ENCODE data around the gene LIPC. TPM values are rescaled to one million over a fixed set of nuclear protein-coding genes. Genes with fewer than 3 reads are reported as not detected.
"Not testable (repeated sequence)": the region's sequence is repeated elsewhere in the genome, so short reads cannot be mapped to it uniquely, and the experiment has no call there.

Gene LIPC
- total RNA-seq, 1 experiment from 2014 or later = 1.2 TPM

- Histone ChIP-seq H3K27ac (no peak overlapping the region), H3K4me3 (no peak overlapping the region), H3K4me1 (no peaks in the 10 kb centered on the region), H3K36me3 (peaks cover 72% of the 10 kb centered on the region), H3K9me3 (replicated peaks) (no peaks in the 10 kb centered on the region), H3K27me3 (no peaks in the 10 kb centered on the region)
- DNase-seq = no peak
Measured at GRCh38 chr15:58597943-58598828, 166.4 kb downstream of the LIPC start.

GRCh38 chr15:58598829-58599210 is 167.0 kb downstream of the LIPC start:
- no peak overlapping the region for H3K27ac ChIP-seq
- H3K4me3 ChIP-seq = no peak overlapping the region
- no peak for DNase-seq
- H3K4me1 ChIP-seq = no peaks in the 10 kb centered on the region
- peaks cover 70% of the 10 kb centered on the region for H3K36me3 ChIP-seq
- no peaks in the 10 kb centered on the region for H3K9me3 ChIP-seq (replicated peaks)
- H3K27me3 ChIP-seq = no peaks in the 10 kb centered on the region

- H3K36me3 ChIP-seq = peaks cover 68% of the 10 kb centered on the region
- DNase-seq = no peak
- no peak overlapping the region for H3K27ac ChIP-seq
- H3K4me1 ChIP-seq = no peaks in the 10 kb centered on the region
- H3K4me3 ChIP-seq = no peak overlapping the region
- H3K9me3 ChIP-seq (replicated peaks) = no peaks in the 10 kb centered on the region
- H3K27me3 ChIP-seq = no peaks in the 10 kb centered on the region
Measured at GRCh38 chr15:58602823-58603222, 171.0 kb downstream of the LIPC start.

DNA sequence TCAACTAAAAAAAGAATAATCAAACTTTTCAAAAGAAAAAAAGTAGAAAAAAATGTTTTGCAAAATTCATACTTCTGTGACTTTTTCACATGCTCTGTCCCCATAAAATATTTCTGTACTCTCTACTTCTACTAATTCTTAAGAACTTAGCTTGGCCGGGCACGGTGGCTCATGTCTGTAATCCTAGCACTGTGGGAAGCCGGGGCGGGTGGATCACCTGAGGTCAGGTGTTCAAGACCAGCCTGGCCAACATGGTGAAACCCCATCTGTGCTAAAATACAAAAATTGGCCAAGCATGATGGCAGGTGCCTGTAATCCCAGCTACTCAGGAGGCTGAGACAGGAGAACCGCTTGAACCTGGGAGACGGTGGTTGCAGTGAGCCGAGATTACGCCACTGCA is 172.1 kb downstream of the LIPC start:
- peaks cover 69% of the 10 kb centered on the region for H3K36me3 ChIP-seq
- H3K4me1 ChIP-seq; H3K9me3 ChIP-seq (replicated peaks); H3K27ac ChIP-seq; H3K27me3 ChIP-seq; H3K4me3 ChIP-seq; DNase-seq: not testable (repeated sequence)

- DNase-seq = no peak
- H3K27me3 ChIP-seq = no peaks in the 10 kb centered on the region
- H3K36me3 ChIP-seq = peaks cover 70% of the 10 kb centered on the region
- no peaks in the 10 kb centered on the region for H3K4me1 ChIP-seq
- H3K4me3 ChIP-seq = no peak overlapping the region
- H3K9me3 ChIP-seq (replicated peaks) = no peaks in the 10 kb centered on the region
- no peak overlapping the region for H3K27ac ChIP-seq
Measured at GRCh38 chr15:58604455-58604923, 172.7 kb downstream of the LIPC start.

GRCh38 chr15:58605931-58606530 is 174.2 kb downstream of the LIPC start:
- no peaks in the 10 kb centered on the region for H3K4me1 ChIP-seq

DNA sequence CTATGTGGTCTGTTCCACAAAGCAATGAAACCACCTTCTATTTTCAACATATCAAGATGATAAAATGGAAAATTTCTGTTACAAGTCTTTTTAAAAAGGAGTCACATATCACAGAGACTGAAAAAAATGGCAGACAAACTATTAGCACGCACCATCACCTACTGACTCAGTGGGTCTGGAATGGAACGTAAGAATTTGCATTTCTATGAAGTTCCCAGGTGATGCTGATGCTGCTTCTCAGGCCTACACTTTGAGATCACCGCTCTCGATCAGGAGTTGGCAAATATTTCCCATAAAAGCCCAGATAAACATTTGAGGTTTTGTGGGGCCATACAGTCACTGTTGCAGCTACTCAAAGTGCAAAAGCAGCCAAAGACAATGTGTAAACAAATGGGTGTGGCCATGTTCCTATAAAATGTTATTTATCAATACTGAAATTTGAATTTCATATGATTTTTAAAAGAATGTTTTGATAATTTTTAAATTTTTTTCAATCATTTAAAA is 174.8 kb downstream of the LIPC start:
- Histone ChIP-seq H3K36me3 (peaks cover 71% of the 10 kb centered on the region), H3K4me3 (no peak overlapping the region), H3K27me3 (no peaks in the 10 kb centered on the region), H3K27ac (no peak overlapping the region), H3K4me1 (no peaks in the 10 kb centered on the region), H3K9me3 (replicated peaks) (no peaks in the 10 kb centered on the region)
- no peak for DNase-seq

More at GRCh38 chr15:58605931-58606530, 174.2 kb downstream of the LIPC start:
- DNase-seq = no peak
- no peaks in the 10 kb centered on the region for H3K27me3 ChIP-seq
- no peak overlapping the region for H3K4me3 ChIP-seq
- H3K9me3 ChIP-seq (replicated peaks) = no peaks in the 10 kb centered on the region
- peaks cover 74% of the 10 kb centered on the region for H3K36me3 ChIP-seq
- H3K27ac ChIP-seq = no peak overlapping the region

DNA sequence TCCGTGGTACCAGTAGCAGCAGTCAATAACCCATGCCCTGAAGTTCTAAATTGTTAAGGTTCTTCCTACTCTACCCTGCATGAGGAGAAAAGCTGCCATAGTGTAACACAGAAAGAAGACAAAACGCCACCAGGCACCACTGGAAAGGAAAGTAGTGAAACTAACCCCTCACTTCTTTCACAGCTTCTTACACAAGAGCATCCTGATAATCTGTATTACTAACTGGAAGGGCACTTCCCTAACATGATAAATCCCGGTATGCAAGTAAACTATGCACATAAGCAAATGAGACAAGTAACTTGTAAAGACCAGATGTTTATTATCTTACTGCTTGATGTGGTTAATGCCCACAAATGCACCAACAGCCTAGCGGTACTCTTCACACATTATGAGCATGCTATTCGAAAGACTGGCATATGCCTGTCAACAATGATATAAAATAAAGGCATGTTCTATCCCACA is 176.4 kb downstream of the LIPC start:
- Histone ChIP-seq H3K27ac (no peak overlapping the region), H3K36me3 (peaks cover 68% of the 10 kb centered on the region), H3K9me3 (replicated peaks) (no peaks in the 10 kb centered on the region), H3K27me3 (no peaks in the 10 kb centered on the region), H3K4me1 (no peaks in the 10 kb centered on the region), H3K4me3 (no peak overlapping the region)
- no peak for DNase-seq

DNA sequence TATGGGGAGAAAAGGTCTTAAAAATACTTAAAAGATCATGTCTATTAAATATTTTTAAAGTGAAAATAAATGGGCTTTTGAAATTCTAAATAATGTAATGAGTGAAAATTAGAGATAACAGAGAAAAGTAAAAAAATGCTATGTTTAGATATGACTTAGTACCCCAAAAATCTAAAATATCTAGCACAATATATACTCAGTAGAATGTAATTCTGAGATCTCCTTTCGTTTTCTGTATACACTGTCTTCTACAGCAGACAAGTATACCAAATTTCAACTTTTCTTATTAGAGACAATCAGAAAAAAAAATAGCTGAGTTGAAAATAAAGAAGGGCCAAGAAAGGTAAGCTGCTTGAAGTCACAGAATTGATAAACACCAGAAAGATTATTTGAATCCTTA is 176.9 kb downstream of the LIPC start:
- no peak for DNase-seq

DNA sequence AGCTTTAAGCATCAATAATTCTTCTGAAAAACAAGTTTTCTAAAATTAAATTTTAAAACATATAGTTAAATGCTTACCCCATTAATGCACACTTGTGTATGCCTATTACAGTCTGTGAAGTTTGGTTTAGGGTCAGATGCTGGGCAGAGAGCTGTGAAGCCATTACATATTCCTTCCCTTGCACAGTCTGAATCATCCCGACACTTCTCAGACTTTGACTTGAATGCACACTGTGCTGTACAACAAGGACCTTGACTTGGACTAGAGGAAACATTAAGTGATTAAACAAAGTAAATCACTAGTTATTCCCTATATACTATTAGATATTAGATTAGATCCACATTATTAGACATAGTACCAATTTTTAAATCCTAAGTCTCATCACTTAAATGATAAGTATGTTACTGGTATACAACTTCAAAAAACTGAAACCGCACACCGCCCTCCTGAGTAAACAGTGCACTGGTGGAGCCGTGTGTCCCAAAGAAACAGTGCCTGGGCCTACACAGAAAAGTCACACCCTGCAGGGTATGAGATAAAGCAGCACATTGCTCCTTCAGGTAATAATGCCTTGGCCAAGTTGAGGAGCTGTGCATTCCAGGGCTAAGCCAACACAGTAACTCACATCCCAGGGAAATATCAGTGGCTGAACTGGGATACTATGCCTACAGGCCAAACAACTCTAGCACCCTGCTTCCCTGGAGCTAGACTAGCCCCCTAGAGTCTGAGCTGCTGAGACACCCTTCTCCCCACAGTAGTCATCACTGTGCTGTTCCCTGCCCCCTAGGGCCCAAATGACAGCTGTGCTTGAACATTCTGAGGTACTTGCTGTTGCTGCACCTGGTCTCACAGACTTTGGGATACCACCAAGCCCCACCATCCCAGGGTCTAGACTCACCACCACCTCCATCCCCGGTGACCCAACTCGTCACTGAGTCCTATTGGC is 180.2 kb downstream of the LIPC start:
- Histone ChIP-seq H3K36me3 (peaks cover 77% of the 10 kb centered on the region), H3K4me1 (no peaks in the 10 kb centered on the region)
- DNase-seq = peak in 1 of 2 experiments; percentile 15

More for the DNA sequence above, 176.9 kb downstream of the LIPC start:
- Histone ChIP-seq H3K4me3 (no peak overlapping the region), H3K36me3 (peaks cover 69% of the 10 kb centered on the region), H3K27me3 (no peaks in the 10 kb centered on the region), H3K9me3 (replicated peaks) (no peaks in the 10 kb centered on the region), H3K4me1 (no peaks in the 10 kb centered on the region), H3K27ac (no peak overlapping the region)

DNA sequence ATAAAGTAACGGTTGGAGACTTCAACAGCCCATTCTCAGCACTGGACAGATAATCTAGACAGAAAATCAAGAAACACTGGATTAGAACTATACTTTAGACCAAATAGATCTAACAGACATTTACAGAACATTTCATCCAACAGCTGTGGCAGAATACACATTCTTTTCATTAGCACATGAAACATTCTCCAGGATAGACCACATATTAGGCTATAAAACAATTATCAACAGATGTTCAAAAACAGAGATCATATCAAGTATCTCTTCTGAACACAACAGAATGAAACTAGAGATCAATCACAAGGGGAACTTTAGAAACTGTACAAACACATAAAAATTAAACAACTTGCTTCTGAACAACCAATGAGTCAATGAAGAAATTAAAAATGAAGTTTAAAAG is 184.4 kb downstream of the LIPC start:
- Histone ChIP-seq H3K4me3 (no peak overlapping the region), H3K27me3 (no peaks in the 10 kb centered on the region), H3K9me3 (replicated peaks) (peaks cover 6% of the 10 kb centered on the region), H3K27ac (no peak overlapping the region), H3K36me3 (peaks cover 80% of the 10 kb centered on the region), H3K4me1 (no peaks in the 10 kb centered on the region)
- no peak for DNase-seq

More for the DNA sequence above, 180.2 kb downstream of the LIPC start:
- Histone ChIP-seq H3K27ac (no peak overlapping the region), H3K27me3 (no peaks in the 10 kb centered on the region), H3K4me3 (no peak overlapping the region), H3K9me3 (replicated peaks) (peaks cover 6% of the 10 kb centered on the region)

Measured in SJCRH30 (cell line).